HEK293 (cell line): ENCODE data around the gene MMD.

Experiments used
- FEZF1 ChIP-seq: fragments of 450-650 bp; formaldehyde crosslinking; IDR thresholded peaks from 2 replicates; pipeline ENCODE4 v1.5.1; 2016; ENCODE audit warnings: missing biosample characterization, missing genetic modification characterization
- IKZF3 ChIP-seq: fragments of 450-650 bp; IDR thresholded peaks from 2 replicates; pipeline ENCODE4 v1.5.0; 2018; ENCODE audit warnings: missing biosample characterization, mild to moderate bottlenecking, missing genetic modification characterization, moderate library complexity
- KLF16 ChIP-seq: fragments of 450-650 bp; formaldehyde crosslinking; IDR thresholded peaks from 2 replicates; pipeline ENCODE4 v1.5.1; 2017; ENCODE audit warnings: missing biosample characterization, missing genetic modification characterization
- RBAK ChIP-seq: fragments of 450-650 bp; formaldehyde crosslinking; IDR thresholded peaks from 2 replicates; pipeline ENCODE4 v1.5.1; 2016; ENCODE audit warnings: missing biosample characterization, missing genetic modification characterization
- REPIN1 ChIP-seq: fragments of 450-650 bp; formaldehyde crosslinking; IDR thresholded peaks from 2 replicates; pipeline ENCODE4 v1.5.1; 2017; ENCODE audit warnings: missing biosample characterization, missing genetic modification characterization, low read depth
- SETDB1 ChIP-seq: IDR thresholded peaks from one replicate; pipeline ENCODE4 v1.6.1; 2017; ENCODE audit warnings: mild to moderate bottlenecking, low read length, moderate library complexity, mixed read lengths; ENCODE audit not compliant: insufficient read length
- SP3 ChIP-seq: fragments of 450-650 bp; formaldehyde crosslinking; IDR thresholded peaks from 2 replicates; pipeline ENCODE4 v1.5.1; 2016; ENCODE audit warnings: missing biosample characterization, missing genetic modification characterization
- SP7 ChIP-seq: fragments of 450-650 bp; formaldehyde crosslinking; IDR thresholded peaks from 2 replicates; pipeline ENCODE4 v1.5.1; 2016; ENCODE audit warnings: missing biosample characterization, missing genetic modification characterization
- TCF7L2 ChIP-seq: IDR thresholded peaks from 2 replicates; pipeline ENCODE4 v1.6.1; 2011; ENCODE audit warnings: low read depth, mild to moderate bottlenecking, inconsistent platforms, low read length, moderate library complexity, borderline replicate concordance
- WT1 ChIP-seq: fragments of 450-650 bp; formaldehyde crosslinking; IDR thresholded peaks from 2 replicates; pipeline ENCODE4 v1.5.1; 2016; ENCODE audit warnings: missing biosample characterization, missing genetic modification characterization
- YY1 ChIP-seq: fragments of 450-650 bp; formaldehyde crosslinking; IDR thresholded peaks from 2 replicates; pipeline ENCODE4 v1.5.1; 2018; ENCODE audit warnings: missing biosample characterization, missing genetic modification characterization
- ZBTB48 ChIP-seq: fragments of 450-650 bp; formaldehyde crosslinking; IDR thresholded peaks from 2 replicates; pipeline ENCODE4 v1.5.1; 2016; ENCODE audit warnings: missing biosample characterization, missing genetic modification characterization
- ZNF16 ChIP-seq: fragments of 450-650 bp; formaldehyde crosslinking; IDR thresholded peaks from 2 replicates; pipeline ENCODE4 v1.5.1; 2016; ENCODE audit warnings: low read depth, missing biosample characterization, missing genetic modification characterization
- ZNF169 ChIP-seq: fragments of 450-650 bp; formaldehyde crosslinking; IDR thresholded peaks from 2 replicates; pipeline ENCODE4 v1.5.1; 2016; ENCODE audit warnings: missing biosample characterization, missing genetic modification characterization
- ZNF223 ChIP-seq: fragments of 450-650 bp; formaldehyde crosslinking; IDR thresholded peaks from 2 replicates; pipeline ENCODE4 v1.5.1; 2016; ENCODE audit warnings: missing biosample characterization, missing genetic modification characterization
- ZNF266 ChIP-seq: fragments of 450-650 bp; formaldehyde crosslinking; IDR thresholded peaks from 2 replicates; pipeline ENCODE4 v1.5.1; 2016; ENCODE audit warnings: missing biosample characterization, missing genetic modification characterization, low read depth
- ZNF350 ChIP-seq: fragments of 450-650 bp; formaldehyde crosslinking; IDR thresholded peaks from 2 replicates; pipeline ENCODE4 v1.5.0; 2017; ENCODE audit warnings: missing biosample characterization, mild to moderate bottlenecking, missing genetic modification characterization
- ZNF48 ChIP-seq: fragments of 450-650 bp; formaldehyde crosslinking; IDR thresholded peaks from 2 replicates; pipeline ENCODE4 v1.5.1; 2016; ENCODE audit warnings: missing biosample characterization, missing genetic modification characterization
- ZNF544 ChIP-seq: fragments of 450-650 bp; formaldehyde crosslinking; IDR thresholded peaks from 2 replicates; pipeline ENCODE4 v1.5.0; 2017; ENCODE audit warnings: missing biosample characterization, missing genetic modification characterization
- ZNF561 ChIP-seq: fragments of 450-650 bp; IDR thresholded peaks from 2 replicates; pipeline ENCODE4 v1.5.1; 2018; ENCODE audit warnings: missing biosample characterization, missing genetic modification characterization, borderline replicate concordance
- ZNF596 ChIP-seq: fragments of 450-650 bp; IDR thresholded peaks from 2 replicates; pipeline ENCODE4 v1.5.0; 2018; ENCODE audit warnings: missing biosample characterization, mild to moderate bottlenecking, missing genetic modification characterization, moderate library complexity
- ZNF658 ChIP-seq: fragments of 450-650 bp; formaldehyde crosslinking; IDR thresholded peaks from 2 replicates; pipeline ENCODE4; 2016; ENCODE audit warnings: missing biosample characterization, missing genetic modification characterization
- ZNF701 ChIP-seq: fragments of 450-650 bp; formaldehyde crosslinking; IDR thresholded peaks from 2 replicates; pipeline ENCODE4 v1.5.1; 2016; ENCODE audit warnings: missing biosample characterization, missing genetic modification characterization
- ZNF747 ChIP-seq: fragments of 450-650 bp; formaldehyde crosslinking; IDR thresholded peaks from 2 replicates; pipeline ENCODE4 v1.5.1; 2016; ENCODE audit warnings: missing biosample characterization, missing genetic modification characterization
- ZNF768 ChIP-seq: fragments of 450-650 bp; formaldehyde crosslinking; IDR thresholded peaks from 2 replicates; pipeline ENCODE4 v1.5.1; 2018; ENCODE audit warnings: missing biosample characterization, mild to moderate bottlenecking, missing genetic modification characterization
- ZNF777 ChIP-seq: fragments of 450-650 bp; formaldehyde crosslinking; IDR thresholded peaks from 2 replicates; pipeline ENCODE4 v1.5.1; 2017; ENCODE audit warnings: missing biosample characterization, missing genetic modification characterization, borderline replicate concordance
- TF ChIP-seq, protein P1 (sequence below): fragments of 450-650 bp; IDR thresholded peaks from 2 replicates; pipeline ENCODE4 v1.5.1; 2018; ENCODE audit warnings: missing biosample characterization, missing genetic modification characterization
- TF ChIP-seq, protein P2 (sequence below): fragments of 450-650 bp; formaldehyde crosslinking; IDR thresholded peaks from 2 replicates; pipeline ENCODE4; 2016; ENCODE audit warnings: missing biosample characterization, missing genetic modification characterization
- TF ChIP-seq, protein P3 (sequence below): fragments of 450-650 bp; formaldehyde crosslinking; IDR thresholded peaks from 2 replicates; pipeline ENCODE4 v1.5.1; 2016; ENCODE audit warnings: missing biosample characterization, missing genetic modification characterization
- TF ChIP-seq, protein P4 (sequence below): fragments of 450-650 bp; formaldehyde crosslinking; IDR thresholded peaks from 2 replicates; pipeline ENCODE4 v1.5.1; 2016; ENCODE audit warnings: missing biosample characterization, missing genetic modification characterization, borderline replicate concordance
- TF ChIP-seq, protein P5 (sequence below): sonication (generic); formaldehyde crosslinking; IDR thresholded peaks from 2 replicates; pipeline ENCODE4 v1.8.1; 2022; ENCODE audit warnings: mild to moderate bottlenecking, moderate library complexity, missing genetic modification reagents

Gene MMD

DNA sequence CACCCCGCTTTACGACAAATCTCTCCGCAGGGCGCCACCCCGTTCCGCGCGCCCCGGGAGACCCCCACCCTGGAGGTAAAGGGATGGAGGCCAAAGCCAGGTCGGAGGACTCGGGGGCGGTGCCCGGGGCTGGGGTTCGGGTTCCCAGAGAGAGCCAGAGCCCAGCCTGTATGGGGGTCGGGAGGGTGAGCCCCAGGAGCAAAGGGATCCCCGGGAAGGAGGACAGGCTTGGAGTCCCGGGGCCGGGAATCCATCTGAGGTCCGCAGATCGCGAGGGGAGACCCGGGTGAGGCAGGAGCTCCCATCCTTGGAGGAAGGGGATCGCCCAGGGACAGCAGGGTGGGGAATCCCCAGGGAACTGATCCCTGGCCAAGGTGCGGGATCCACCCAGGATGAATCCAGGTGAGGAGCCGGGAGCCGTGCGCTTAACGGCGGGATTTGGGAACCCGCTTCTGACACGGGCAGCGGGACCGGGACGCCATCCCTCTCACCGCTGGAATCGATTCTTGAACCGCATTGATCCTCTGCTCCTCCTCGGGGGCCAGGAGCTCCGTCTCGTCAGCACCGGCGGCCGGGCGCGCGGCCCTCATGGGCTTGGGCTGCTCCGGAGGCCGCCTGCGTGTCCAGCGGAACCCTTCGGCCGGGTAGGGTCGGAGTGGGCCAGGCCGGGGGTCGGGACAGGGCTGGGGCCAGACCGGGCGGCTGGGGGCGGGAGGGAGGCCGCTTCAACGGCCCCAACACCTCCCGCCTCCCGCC lies at the start of gene MMD (continued):
- TF ChIP-seq ZNF350 (no peak), YY1 (tag by site-specific recombination) (no peak; the same call in 1 of the 2 replicates), ZNF169 (tag by site-specific recombination) (no peak), ZNF544 (tag by site-specific recombination) (no peak), ZNF266 (tag by site-specific recombination) (no peak), WT1 (tag by site-specific recombination) (no peak), ZNF747 (tag by site-specific recombination) (no peak), ZNF223 (tag by site-specific recombination) (no peak), KLF16 (tag by site-specific recombination) (no peak), ZNF768 (tag by site-specific recombination) (no peak), ZNF16 (tag by site-specific recombination) (no peak), RBAK (no peak), ZNF701 (tag by site-specific recombination) (no peak), SETDB1 (no peak), IKZF3 (peak; percentile 86), SP7 (tag by site-specific recombination) (0 out of 2 replicates have a peak, but pooled peaks have one; percentile 9), SP3 (peak; percentile 56), ZNF658 (no peak), ZNF777 (no peak), ZBTB48 (peak; percentile 76), ZNF48 (tag by site-specific recombination) (no peak), ZNF561 (tag by site-specific recombination) (peak; percentile 52; the same call in 1 of the 2 replicates), FEZF1 (no peak), ZNF596 (no peak), REPIN1 (tag by site-specific recombination) (no peak), TCF7L2 (no peak)
- TF ChIP-seq, protein P1, sequence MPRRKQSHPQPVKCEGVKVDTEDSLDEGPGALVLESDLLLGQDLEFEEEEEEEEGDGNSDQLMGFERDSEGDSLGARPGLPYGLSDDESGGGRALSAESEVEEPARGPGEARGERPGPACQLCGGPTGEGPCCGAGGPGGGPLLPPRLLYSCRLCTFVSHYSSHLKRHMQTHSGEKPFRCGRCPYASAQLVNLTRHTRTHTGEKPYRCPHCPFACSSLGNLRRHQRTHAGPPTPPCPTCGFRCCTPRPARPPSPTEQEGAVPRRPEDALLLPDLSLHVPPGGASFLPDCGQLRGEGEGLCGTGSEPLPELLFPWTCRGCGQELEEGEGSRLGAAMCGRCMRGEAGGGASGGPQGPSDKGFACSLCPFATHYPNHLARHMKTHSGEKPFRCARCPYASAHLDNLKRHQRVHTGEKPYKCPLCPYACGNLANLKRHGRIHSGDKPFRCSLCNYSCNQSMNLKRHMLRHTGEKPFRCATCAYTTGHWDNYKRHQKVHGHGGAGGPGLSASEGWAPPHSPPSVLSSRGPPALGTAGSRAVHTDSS (tag by site-specific recombination), result no peak
- TF ChIP-seq, protein P2, sequence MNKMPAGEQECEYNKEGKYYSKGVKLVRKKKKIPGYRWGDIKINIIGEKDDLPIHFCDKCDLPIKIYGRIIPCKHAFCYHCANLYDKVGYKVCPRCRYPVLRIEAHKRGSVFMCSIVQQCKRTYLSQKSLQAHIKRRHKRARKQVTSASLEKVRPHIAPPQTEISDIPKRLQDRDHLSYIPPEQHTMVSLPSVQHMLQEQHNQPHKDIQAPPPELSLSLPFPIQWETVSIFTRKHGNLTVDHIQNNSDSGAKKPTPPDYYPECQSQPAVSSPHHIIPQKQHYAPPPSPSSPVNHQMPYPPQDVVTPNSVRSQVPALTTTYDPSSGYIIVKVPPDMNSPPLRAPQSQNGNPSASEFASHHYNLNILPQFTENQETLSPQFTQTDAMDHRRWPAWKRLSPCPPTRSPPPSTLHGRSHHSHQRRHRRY, result no peak
- TF ChIP-seq, protein P3, sequence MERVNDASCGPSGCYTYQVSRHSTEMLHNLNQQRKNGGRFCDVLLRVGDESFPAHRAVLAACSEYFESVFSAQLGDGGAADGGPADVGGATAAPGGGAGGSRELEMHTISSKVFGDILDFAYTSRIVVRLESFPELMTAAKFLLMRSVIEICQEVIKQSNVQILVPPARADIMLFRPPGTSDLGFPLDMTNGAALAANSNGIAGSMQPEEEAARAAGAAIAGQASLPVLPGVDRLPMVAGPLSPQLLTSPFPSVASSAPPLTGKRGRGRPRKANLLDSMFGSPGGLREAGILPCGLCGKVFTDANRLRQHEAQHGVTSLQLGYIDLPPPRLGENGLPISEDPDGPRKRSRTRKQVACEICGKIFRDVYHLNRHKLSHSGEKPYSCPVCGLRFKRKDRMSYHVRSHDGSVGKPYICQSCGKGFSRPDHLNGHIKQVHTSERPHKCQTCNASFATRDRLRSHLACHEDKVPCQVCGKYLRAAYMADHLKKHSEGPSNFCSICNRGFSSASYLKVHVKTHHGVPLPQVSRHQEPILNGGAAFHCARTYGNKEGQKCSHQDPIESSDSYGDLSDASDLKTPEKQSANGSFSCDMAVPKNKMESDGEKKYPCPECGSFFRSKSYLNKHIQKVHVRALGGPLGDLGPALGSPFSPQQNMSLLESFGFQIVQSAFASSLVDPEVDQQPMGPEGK, result no peak
- TF ChIP-seq, protein P4, sequence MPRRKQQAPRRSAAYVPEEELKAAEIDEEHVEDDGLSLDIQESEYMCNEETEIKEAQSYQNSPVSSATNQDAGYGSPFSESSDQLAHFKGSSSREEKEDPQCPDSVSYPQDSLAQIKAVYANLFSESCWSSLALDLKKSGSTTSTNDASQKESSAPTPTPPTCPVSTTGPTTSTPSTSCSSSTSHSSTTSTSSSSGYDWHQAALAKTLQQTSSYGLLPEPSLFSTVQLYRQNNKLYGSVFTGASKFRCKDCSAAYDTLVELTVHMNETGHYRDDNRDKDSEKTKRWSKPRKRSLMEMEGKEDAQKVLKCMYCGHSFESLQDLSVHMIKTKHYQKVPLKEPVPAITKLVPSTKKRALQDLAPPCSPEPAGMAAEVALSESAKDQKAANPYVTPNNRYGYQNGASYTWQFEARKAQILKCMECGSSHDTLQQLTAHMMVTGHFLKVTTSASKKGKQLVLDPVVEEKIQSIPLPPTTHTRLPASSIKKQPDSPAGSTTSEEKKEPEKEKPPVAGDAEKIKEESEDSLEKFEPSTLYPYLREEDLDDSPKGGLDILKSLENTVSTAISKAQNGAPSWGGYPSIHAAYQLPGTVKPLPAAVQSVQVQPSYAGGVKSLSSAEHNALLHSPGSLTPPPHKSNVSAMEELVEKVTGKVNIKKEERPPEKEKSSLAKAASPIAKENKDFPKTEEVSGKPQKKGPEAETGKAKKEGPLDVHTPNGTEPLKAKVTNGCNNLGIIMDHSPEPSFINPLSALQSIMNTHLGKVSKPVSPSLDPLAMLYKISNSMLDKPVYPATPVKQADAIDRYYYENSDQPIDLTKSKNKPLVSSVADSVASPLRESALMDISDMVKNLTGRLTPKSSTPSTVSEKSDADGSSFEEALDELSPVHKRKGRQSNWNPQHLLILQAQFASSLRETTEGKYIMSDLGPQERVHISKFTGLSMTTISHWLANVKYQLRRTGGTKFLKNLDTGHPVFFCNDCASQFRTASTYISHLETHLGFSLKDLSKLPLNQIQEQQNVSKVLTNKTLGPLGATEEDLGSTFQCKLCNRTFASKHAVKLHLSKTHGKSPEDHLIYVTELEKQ (tag by site-specific recombination), result no peak
- TF ChIP-seq, protein P5, sequence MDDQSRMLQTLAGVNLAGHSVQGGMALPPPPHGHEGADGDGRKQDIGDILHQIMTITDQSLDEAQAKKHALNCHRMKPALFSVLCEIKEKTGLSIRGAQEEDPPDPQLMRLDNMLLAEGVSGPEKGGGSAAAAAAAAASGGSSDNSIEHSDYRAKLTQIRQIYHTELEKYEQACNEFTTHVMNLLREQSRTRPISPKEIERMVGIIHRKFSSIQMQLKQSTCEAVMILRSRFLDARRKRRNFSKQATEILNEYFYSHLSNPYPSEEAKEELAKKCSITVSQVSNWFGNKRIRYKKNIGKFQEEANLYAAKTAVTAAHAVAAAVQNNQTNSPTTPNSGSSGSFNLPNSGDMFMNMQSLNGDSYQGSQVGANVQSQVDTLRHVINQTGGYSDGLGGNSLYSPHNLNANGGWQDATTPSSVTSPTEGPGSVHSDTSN (CRISPR knock-in tag), result peak; percentile 49; the same call in 1 of the 2 replicates
